GM12878 (cell line): ENCODE results near the gene CBX8. TPM values are rescaled to one million over a fixed set of nuclear protein-coding genes. Genes with fewer than 3 reads are reported as not detected.

Source experiments
- ATAC-seq: fragments of 200-7000 bp; cut with Tn5 transposase; 3 replicates; pipeline ENCODE4 v1.9.1; 2020; ENCODE audit warnings: mild to moderate bottlenecking, moderate library complexity
- BruUV-seq: library from RNA; stranded (reverse); fragments of 400-500 nt; replicated peaks from 2 replicates; lab custom pipeline; 2021; lab: Mats Ljungman, UMichigan
- CTCF ChIA-PET: fragments of 300-600 bp; sonication (Branson Sonifier 250); formaldehyde crosslinking; extraction: SDS; loops from one replicate; lab custom pipeline; 2021; ENCODE audit warnings: inconsistent platforms; lab: Yijun Ruan, JAX
- POLR2A ChIA-PET: fragments of 350-600 bp; formaldehyde crosslinking; extraction: SDS; loops from one replicate; lab custom pipeline; 2021; ENCODE audit warnings: inconsistent platforms; lab: Charles Lee
- RAD21 ChIA-PET: fragments of 300-600 bp; sonication (Branson Sonifier 250); formaldehyde crosslinking; loops from one replicate; lab custom pipeline; 2023; ENCODE audit warnings: antibody characterized with exemption; ENCODE audit not compliant: unreplicated experiment; lab: Charles Lee
- SMC1A ChIA-PET: fragments of 300-600 bp; sonication (Branson Sonifier 250); formaldehyde crosslinking; loops from one replicate; lab custom pipeline; 2023; ENCODE audit not compliant: unreplicated experiment, uncharacterized antibody; lab: Charles Lee
- DNase-seq: peaks from one replicate; pipeline ENCODE4 v3.0.0-alpha.2; 2011; ENCODE audit warnings: low read depth, low spot score
- FAIRE-seq: peaks from 3 replicates; lab custom pipeline; 2011; peaks lifted over from hg19 to GRCh38; lab: Jason Lieb, UNC
- H2AFZ ChIP-seq: 2 replicates; pipeline ENCODE4 v1.6.0; 2011; ENCODE audit warnings: low read depth, low read length, control low read depth; ENCODE audit not compliant: control insufficient read depth
- H3K27ac ChIP-seq: 2 replicates; pipeline ENCODE4 v1.5.1; 2011; ENCODE audit warnings: control low read depth; ENCODE audit not compliant: control insufficient read depth, insufficient read depth
- H3K27me3 ChIP-seq, 2 experiments: replicated peaks in 1 of 2; 2 replicates each; pipeline versions ENCODE4 v1.6.0 to v1.6.1; 2011; ENCODE audit warnings: low read length in 1 of 2; ENCODE audit not compliant: control insufficient read depth in 2 of 2, insufficient read depth in 2 of 2
- H3K36me3 ChIP-seq, 2 experiments: 2 replicates each; pipeline ENCODE4 v1.5.1; 2011; ENCODE audit warnings: low read length in 1 of 2; ENCODE audit not compliant: control insufficient read depth in 2 of 2, insufficient read depth in 2 of 2
- H3K4me1 ChIP-seq: 2 replicates; pipeline ENCODE4 v1.6.1; 2011; ENCODE audit warnings: mild to moderate bottlenecking, low read length, moderate library complexity, mixed read lengths; ENCODE audit not compliant: control insufficient read depth, insufficient read depth
- H3K4me2 ChIP-seq: 2 replicates; pipeline ENCODE4 v1.6.0; 2011; ENCODE audit warnings: control low read depth; ENCODE audit not compliant: control insufficient read depth, insufficient read depth
- H3K4me3 ChIP-seq: fragments of 200-600 bp; sonication (generic); 2 replicates; pipeline ENCODE4 v1.5.1; 2016
- H3K79me2 ChIP-seq: 2 replicates; pipeline ENCODE4 v1.6.0; 2011; ENCODE audit warnings: low read length; ENCODE audit not compliant: control insufficient read depth, insufficient read depth
- H3K9ac ChIP-seq: 2 replicates; pipeline ENCODE4 v1.8.0; 2011; ENCODE audit warnings: low read length, control low read depth, mixed read lengths; ENCODE audit not compliant: control insufficient read depth, insufficient read depth
- H3K9me3 ChIP-seq: replicated peaks from 3 replicates; pipeline ENCODE4 v1.5.1; 2011; ENCODE audit warnings: mild to moderate bottlenecking, low read length; ENCODE audit not compliant: control insufficient read depth, insufficient read depth
- H4K20me1 ChIP-seq: 2 replicates; pipeline ENCODE4 v1.6.0; 2011; ENCODE audit not compliant: control insufficient read depth, insufficient read depth
- DPF2 ChIP-seq: fragments of 450-650 bp; IDR thresholded peaks from 2 replicates; pipeline ENCODE4 v1.6.1; 2017; ENCODE audit warnings: mild to moderate bottlenecking
- E2F4 ChIP-seq: IDR thresholded peaks from 2 replicates; pipeline ENCODE4 v1.6.1; 2012; ENCODE audit warnings: low read depth, low read length, improper control_type of control experiment
- JUNB ChIP-seq: IDR thresholded peaks from 2 replicates; pipeline ENCODE4 v1.6.1; 2016; ENCODE audit warnings: antibody characterized with exemption, mild to moderate bottlenecking
- LARP7 ChIP-seq: fragments of 450-650 bp; IDR thresholded peaks from 2 replicates; pipeline ENCODE4 v1.6.1; 2017; ENCODE audit warnings: mild to moderate bottlenecking
- MEF2B ChIP-seq: fragments of 450-650 bp; IDR thresholded peaks from 2 replicates; pipeline ENCODE4 v1.6.1; 2018; ENCODE audit warnings: mild to moderate bottlenecking, moderate library complexity; ENCODE audit not compliant: partially characterized antibody, poor library complexity, severe bottlenecking
- MTA2 ChIP-seq: fragments of 450-650 bp; IDR thresholded peaks from 2 replicates; pipeline ENCODE4 v1.6.1; 2016; ENCODE audit warnings: low read depth, mild to moderate bottlenecking, moderate library complexity
- NFIC ChIP-seq: IDR thresholded peaks from 2 replicates; pipeline ENCODE4 v1.6.1; 2012; ENCODE audit warnings: low read depth, mild to moderate bottlenecking, inconsistent platforms, low read length, moderate library complexity
- RAD21 ChIP-seq: IDR thresholded peaks from 2 replicates; pipeline ENCODE4 v1.6.1; 2011; ENCODE audit warnings: mild to moderate bottlenecking, low read depth, low read length, moderate library complexity; ENCODE audit not compliant: insufficient read depth
- SREBF1 ChIP-seq: IDR thresholded peaks from 2 replicates; pipeline ENCODE4 v1.6.1; 2012; ENCODE audit warnings: mild to moderate bottlenecking, low read length
- ZNF592 ChIP-seq: fragments of 450-650 bp; IDR thresholded peaks from 2 replicates; pipeline ENCODE4 v1.6.1; 2017; ENCODE audit warnings: mild to moderate bottlenecking, moderate library complexity
- WGBS: methylation state at CpG from one replicate; pipeline ENCODE4 v1.1.6; 2016; ENCODE audit warnings: low lambda C conversion rate; ENCODE audit not compliant: insufficient replicate concordance, insufficient coverage; ENCODE audit errors: missing lambda C conversion rate; 5-methylcytosine and 5-hydroxymethylcytosine counted together
- in situ Hi-C: fragments of 300-500 bp; cut with MboI; formaldehyde crosslinking; loops from 9 replicates; pipeline ENCODE4 v1.14.3; 2018; ENCODE audit warnings: mixed read lengths
- intact Hi-C: fragments of 100-400 bp; cut with micrococcal nuclease; formaldehyde crosslinking; loops from one replicate; pipeline ENCODE4 v1.14.2; 2022; ENCODE audit not compliant: unreplicated experiment
- polyA plus RNA-seq, 11 experiments: library from polyadenylated mRNA; depleted of rRNA in 4 of 11; unstranded in 6 of 11; stranded (reverse) in 5 of 11; fragments of >200 nt; fragmentation: Nextera tagmentation in 4 of 11; fragmentation: Illumina TruSeq in 1 of 11; extraction: Ambion mirVana in 4 of 11; extraction: Trizol in 1 of 11; gene quantifications; 1 replicate in 1 of 11; 2 replicates in 10 of 11; pipeline versions ENCODE4 v1.2.1 to v1.2.3, GENCODE V29; 2011 to 2016; ENCODE audit warnings: inconsistent platforms in 2 of 11, missing spikeins in 2 of 11, low read depth in 1 of 11
- total RNA-seq, 4 experiments: library from RNA; depleted of rRNA in 3 of 4; stranded (reverse); fragments of >200 nt in 3 of 4; fragmentation: Illumina TruSeq in 1 of 4; extraction: Trizol in 1 of 4; gene quantifications; 2 replicates each; pipeline versions ENCODE4 v1.2.1 to v1.2.3, GENCODE V29; 2013 to 2021
- TF ChIP-seq, protein P1 (sequence below): fragments of 450-650 bp; IDR thresholded peaks from 2 replicates; pipeline ENCODE4 v1.6.1; 2017; ENCODE audit warnings: antibody characterized with exemption, mild to moderate bottlenecking, moderate library complexity
- TF ChIP-seq, protein P2 (sequence below): fragments of 450-650 bp; IDR thresholded peaks from 2 replicates; pipeline ENCODE4 v1.6.1; 2018; ENCODE audit warnings: mild to moderate bottlenecking, low read depth, moderate library complexity; ENCODE audit not compliant: partially characterized antibody

Gene CBX8
- total and polyA plus RNA-seq, 10 of the 15 experiments (the other 5 are each of a cell fraction or from before 2014, with no cell fraction given) = 0.03 to 6.7 (median 1.9) TPM

DNA sequence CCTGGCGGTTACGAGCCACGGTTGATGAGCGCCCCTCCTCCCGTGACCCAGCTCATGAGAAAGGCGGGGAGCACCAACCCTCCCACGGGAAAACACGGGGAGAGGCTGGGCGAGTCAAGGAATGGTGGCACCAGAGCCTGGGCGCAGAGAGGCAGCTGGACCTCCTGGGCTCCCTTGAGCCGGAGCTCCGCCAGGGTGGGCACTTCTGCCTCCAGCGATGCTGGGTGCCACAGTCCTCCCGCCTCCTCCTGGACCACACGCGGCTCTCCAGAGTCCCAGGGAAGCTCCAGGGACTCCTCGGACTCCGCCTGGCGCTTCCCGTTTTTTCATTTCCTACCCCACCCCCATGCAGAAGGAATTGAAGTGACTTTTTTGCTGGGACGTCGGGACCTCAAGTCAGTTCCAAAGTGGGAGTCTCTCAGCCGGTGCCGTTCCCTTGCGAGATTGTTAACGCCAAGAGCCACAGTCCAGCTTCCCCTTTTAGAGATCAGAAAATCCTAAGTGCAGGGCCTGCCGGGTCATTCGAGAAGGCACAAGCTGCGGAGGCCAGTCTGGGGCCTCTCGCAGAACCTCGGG lies 6.6 kb upstream of the CBX8 start:
- no peaks in the 10 kb centered on the region for H4K20me1 ChIP-seq
- intact Hi-C loops = loop anchor here (5.0 kb wide), 1 partner anchor 34 kb away; the partner anchor contains the start of gene CBX4
- ChIA-PET RAD21 (no interaction called here), CTCF (interaction anchor here (1.2 kb wide), 1 partner anchor 62 kb away, joined by 3 read pairs; no protein-coding TSS in a partner anchor), POLR2A (interaction anchor here (2.0 kb wide), 1 partner anchor 36 kb away, joined by 8 read pairs; the partner anchor contains the start of gene CBX4), SMC1A (no interaction called here)
- no peak for ATAC-seq
- no peak for DNase-seq
- BruUV-seq = no TSS peak
- 17% methylated on average over 31 of the region's 31 CpGs for WGBS
- in situ Hi-C loops = no loop called here
- H3K4me3 ChIP-seq = no peak overlapping the region; the same call in 1 of the 2 replicates
- peaks cover 29 to 51% of the 10 kb centered on the region in 2 experiments for H3K27me3 ChIP-seq
- no peaks in the 10 kb centered on the region for H3K79me2 ChIP-seq
- H3K9me3 ChIP-seq = no peaks in the 10 kb centered on the region; the same call in 2 of the 3 replicates
- no peak overlapping the region for H3K27ac ChIP-seq
- peaks cover 47% of the 10 kb centered on the region for H3K4me1 ChIP-seq
- no peak overlapping the region for H2AFZ ChIP-seq
- peak overlapping the region; percentile 5 for H3K4me2 ChIP-seq
- no peaks in the 10 kb centered on the region for H3K36me3 ChIP-seq
- no peak for FAIRE-seq
- H3K9ac ChIP-seq = no peak overlapping the region
- TF ChIP-seq, protein P1, sequence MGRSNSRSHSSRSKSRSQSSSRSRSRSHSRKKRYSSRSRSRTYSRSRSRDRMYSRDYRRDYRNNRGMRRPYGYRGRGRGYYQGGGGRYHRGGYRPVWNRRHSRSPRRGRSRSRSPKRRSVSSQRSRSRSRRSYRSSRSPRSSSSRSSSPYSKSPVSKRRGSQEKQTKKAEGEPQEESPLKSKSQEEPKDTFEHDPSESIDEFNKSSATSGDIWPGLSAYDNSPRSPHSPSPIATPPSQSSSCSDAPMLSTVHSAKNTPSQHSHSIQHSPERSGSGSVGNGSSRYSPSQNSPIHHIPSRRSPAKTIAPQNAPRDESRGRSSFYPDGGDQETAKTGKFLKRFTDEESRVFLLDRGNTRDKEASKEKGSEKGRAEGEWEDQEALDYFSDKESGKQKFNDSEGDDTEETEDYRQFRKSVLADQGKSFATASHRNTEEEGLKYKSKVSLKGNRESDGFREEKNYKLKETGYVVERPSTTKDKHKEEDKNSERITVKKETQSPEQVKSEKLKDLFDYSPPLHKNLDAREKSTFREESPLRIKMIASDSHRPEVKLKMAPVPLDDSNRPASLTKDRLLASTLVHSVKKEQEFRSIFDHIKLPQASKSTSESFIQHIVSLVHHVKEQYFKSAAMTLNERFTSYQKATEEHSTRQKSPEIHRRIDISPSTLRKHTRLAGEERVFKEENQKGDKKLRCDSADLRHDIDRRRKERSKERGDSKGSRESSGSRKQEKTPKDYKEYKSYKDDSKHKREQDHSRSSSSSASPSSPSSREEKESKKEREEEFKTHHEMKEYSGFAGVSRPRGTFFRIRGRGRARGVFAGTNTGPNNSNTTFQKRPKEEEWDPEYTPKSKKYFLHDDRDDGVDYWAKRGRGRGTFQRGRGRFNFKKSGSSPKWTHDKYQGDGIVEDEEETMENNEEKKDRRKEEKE = no peak
- TF ChIP-seq ZNF592 (no peak), NFIC (no peak), LARP7 (no peak), MTA2 (no peak), MEF2B (no peak), RAD21 (no peak), DPF2 (no peak), JUNB (no peak), E2F4 (no peak), SREBF1 (no peak)
- TF ChIP-seq, protein P2, sequence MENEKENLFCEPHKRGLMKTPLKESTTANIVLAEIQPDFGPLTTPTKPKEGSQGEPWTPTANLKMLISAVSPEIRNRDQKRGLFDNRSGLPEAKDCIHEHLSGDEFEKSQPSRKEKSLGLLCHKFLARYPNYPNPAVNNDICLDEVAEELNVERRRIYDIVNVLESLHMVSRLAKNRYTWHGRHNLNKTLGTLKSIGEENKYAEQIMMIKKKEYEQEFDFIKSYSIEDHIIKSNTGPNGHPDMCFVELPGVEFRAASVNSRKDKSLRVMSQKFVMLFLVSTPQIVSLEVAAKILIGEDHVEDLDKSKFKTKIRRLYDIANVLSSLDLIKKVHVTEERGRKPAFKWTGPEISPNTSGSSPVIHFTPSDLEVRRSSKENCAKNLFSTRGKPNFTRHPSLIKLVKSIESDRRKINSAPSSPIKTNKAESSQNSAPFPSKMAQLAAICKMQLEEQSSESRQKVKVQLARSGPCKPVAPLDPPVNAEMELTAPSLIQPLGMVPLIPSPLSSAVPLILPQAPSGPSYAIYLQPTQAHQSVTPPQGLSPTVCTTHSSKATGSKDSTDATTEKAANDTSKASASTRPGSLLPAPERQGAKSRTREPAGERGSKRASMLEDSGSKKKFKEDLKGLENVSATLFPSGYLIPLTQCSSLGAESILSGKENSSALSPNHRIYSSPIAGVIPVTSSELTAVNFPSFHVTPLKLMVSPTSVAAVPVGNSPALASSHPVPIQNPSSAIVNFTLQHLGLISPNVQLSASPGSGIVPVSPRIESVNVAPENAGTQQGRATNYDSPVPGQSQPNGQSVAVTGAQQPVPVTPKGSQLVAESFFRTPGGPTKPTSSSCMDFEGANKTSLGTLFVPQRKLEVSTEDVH = no peak
